Spleen (tissue), 11 donors: ENCODE data around the gene SLC39A8. TPM values are rescaled to one million over a fixed set of nuclear protein-coding genes. Genes with fewer than 3 reads are reported as not detected.

ENCODE experiments used
- DNase-seq: peaks from one replicate; pipeline ENCODE4 v3.0.0-alpha.2; 2020
- H3K27ac ChIP-seq, 8 donors: fragments of 200-600 bp; sonication (generic) in 7 of 8; 1 replicate in 4 of 8; 2 replicates in 4 of 8; pipeline versions ENCODE4 v1.5.0 to v1.8.0; 2016 to 2021; ENCODE audit warnings: inconsistent platforms in 4 of 8, mild to moderate bottlenecking in 4 of 8, moderate library complexity in 1 of 8
- H3K27me3 ChIP-seq, 7 donors: fragments of 200-600 bp; sonication (generic) in 6 of 7; replicated peaks in 1 of 7; 1 replicate in 4 of 7; 2 replicates in 3 of 7; pipeline versions ENCODE4 v1.5.0 to v1.8.0; 2016 to 2021; ENCODE audit warnings: inconsistent platforms in 3 of 7, mild to moderate bottlenecking in 1 of 7
- H3K36me3 ChIP-seq, 6 donors: fragments of 200-600 bp; sonication (generic) in 5 of 6; 1 replicate in 4 of 6; 2 replicates in 2 of 6; pipeline versions ENCODE4 v1.5.0 to v1.8.0; 2016 to 2021; ENCODE audit warnings: inconsistent platforms in 2 of 6
- H3K4me1 ChIP-seq, 6 donors: fragments of 200-600 bp; sonication (generic) in 5 of 6; 1 replicate in 3 of 6; 2 replicates in 3 of 6; pipeline versions ENCODE4 v1.5.0 to v1.8.0; 2016 to 2021; ENCODE audit warnings: inconsistent platforms in 3 of 6
- H3K4me3 ChIP-seq, 8 donors: fragments of 200-600 bp; sonication (generic) in 7 of 8; 1 replicate in 4 of 8; 2 replicates in 4 of 8; pipeline versions ENCODE4 v1.5.0 to v1.8.0; 2016 to 2021; ENCODE audit warnings: inconsistent platforms in 4 of 8, mild to moderate bottlenecking in 4 of 8, moderate library complexity in 2 of 8
- H3K9me3 ChIP-seq, 8 donors: fragments of 200-600 bp; sonication (generic) in 7 of 8; 1 replicate in 4 of 8; 2 replicates in 4 of 8; pipeline versions ENCODE4 v1.5.0 to v1.8.0; 2016 to 2021; ENCODE audit warnings: inconsistent platforms in 4 of 8
- CTCF ChIP-seq, 11 experiments: fragments of 200-600 bp in 7 of 11; fragments of 450-650 bp in 4 of 11; sonication (generic) in 4 of 11; IDR thresholded peaks in 8 of 11; conservative IDR thresholded peaks in 3 of 11; 1 replicate in 7 of 11; 2 replicates in 4 of 11; pipeline versions ENCODE4 v1.4.0 to v1.8.0; 2016 to 2021; ENCODE audit warnings: antibody characterized with exemption in 11 of 11, inconsistent platforms in 4 of 11, mild to moderate bottlenecking in 1 of 11
- POLR2A ChIP-seq, 3 donors: fragments of 450-650 bp; IDR thresholded peaks; one replicate each; pipeline ENCODE4 v1.5.1; 2017; ENCODE audit warnings: antibody characterized with exemption in 3 of 3, mild to moderate bottlenecking in 1 of 3
- POLR2AphosphoS5 ChIP-seq, 3 donors: sonication (generic); formaldehyde crosslinking; IDR thresholded peaks; one replicate each; pipeline ENCODE4 v1.5.1; 2017; ENCODE audit warnings: antibody characterized with exemption in 3 of 3
- WGBS, 5 donors: extraction: QIAGEN DNeasy Blood & Tissue Kit in 3 of 5; methylation state at CpG; one replicate each; pipeline versions ENCODE4 v1.1.5 to v1.1.7; 2013 to 2018; 5-methylcytosine and 5-hydroxymethylcytosine counted together
- intact Hi-C: fragments of 100-400 bp; cut with DNase I; formaldehyde crosslinking; loops from one replicate; pipeline ENCODE4 v1.15.0; 2023; ENCODE audit warnings: low total_unique reads
- polyA plus RNA-seq, 3 donors: library from polyadenylated mRNA; stranded (reverse); fragments of 200-250 nt; gene quantifications; one replicate each; pipeline ENCODE4 v1.2.1, GENCODE V29; 2013
- total RNA-seq, 7 donors: library from RNA; depleted of rRNA in 3 of 7; stranded (reverse); fragments of >200 nt in 3 of 7; fragmentation: NEBNext Ultra II Directional in 4 of 7; extraction: Animal tissue kit (Norgen Biotek cat#: 25700) in 4 of 7; gene quantifications; one replicate each; pipeline versions ENCODE4 v1.1.0 to v1.2.1, GENCODE V29; 2016 to 2021
- donor health status: healthy with polysubstance abuse.
- donor health status: DM: no; HTN: no; CAD: no; lungs with moderate emphysema.
- donor health status: DM: no; HTN: no; CAD: no.
- donor health status: Bipolar disorder and iron deficiency.
- donor health status: healthy.
- donor health status: DM: no; HTN: no; CAD: no.
- donor health status: DM: yes; HTN: yes; CAD: no.

The SLC39A8 gene
- total and polyA plus RNA-seq, 10 donors, result 4.5 to 21.7 (median 15.6) TPM

DNA sequence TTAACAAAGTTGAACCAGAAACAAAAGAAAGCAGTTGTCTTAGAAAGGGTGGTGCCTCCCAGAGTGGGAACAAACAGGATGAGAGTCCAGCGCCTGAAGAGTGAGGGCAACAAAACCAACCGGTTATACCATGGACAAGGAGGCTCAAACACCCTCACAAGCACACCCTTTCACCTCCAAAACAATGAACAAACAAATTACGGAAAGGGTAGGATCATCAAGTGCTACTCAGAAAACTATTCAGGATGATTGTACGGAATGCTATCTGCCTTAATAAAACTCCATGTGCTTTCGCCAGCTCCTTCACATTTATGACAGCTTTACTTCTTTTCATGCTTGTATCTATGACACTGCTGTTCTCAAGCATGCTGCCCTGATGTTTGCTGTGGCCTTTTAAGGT, 26.8 kb downstream of the SLC39A8 start:
- WGBS, 5 donors, result 84 to 96% (median 93%) methylated on average over 5 of the region's 5 CpGs
- Histone ChIP-seq H3K9me3 (peaks cover 0 to 3% (median 0%) of the 10 kb centered on the region in 8 donors), H3K27me3 (no peaks in the 10 kb centered on the region), H3K4me3 (no peak overlapping the region), H3K4me1 (peaks cover 0 to 12% (median 0%) of the 10 kb centered on the region in 6 donors), H3K36me3 (no peaks in the 10 kb centered on the region), H3K27ac (no peak overlapping the region)
- intact Hi-C loops, result no loop called here
- TF ChIP-seq POLR2AphosphoS5 (IDR thresholded peaks at IDR 0.05) (no peak), CTCF (IDR thresholded peaks at IDR 0.05 in 8 of 11, conservative IDR thresholded peaks at IDR 0.05 in 3 of 11) (no peak), POLR2A (IDR thresholded peaks at IDR 0.05) (no peak)
- DNase-seq, result no peak

DNA sequence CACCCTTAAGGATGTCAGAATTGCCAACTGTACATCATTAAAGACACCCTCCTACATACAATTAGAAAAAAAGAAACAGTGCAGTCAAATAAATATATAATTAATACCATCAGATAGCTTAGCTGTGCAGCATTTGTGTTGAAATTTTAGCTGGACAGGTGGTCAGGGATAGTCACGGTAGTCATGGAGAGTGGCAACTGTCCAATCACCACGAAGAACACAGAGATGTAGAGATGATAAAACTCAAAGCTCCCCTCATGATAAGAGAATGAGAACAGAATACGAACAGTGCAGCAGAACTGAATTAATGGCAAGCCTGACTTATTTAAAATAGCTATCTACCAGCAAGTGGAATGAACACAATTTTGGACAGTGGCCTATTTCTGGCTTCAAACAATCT, 27.2 kb downstream of the SLC39A8 start:
- Histone ChIP-seq H3K27ac (no peak overlapping the region), H3K9me3 (peaks cover 0 to 3% (median 0%) of the 10 kb centered on the region in 8 donors), H3K4me3 (no peak overlapping the region), H3K36me3 (no peaks in the 10 kb centered on the region), H3K27me3 (no peaks in the 10 kb centered on the region), H3K4me1 (peaks cover 0 to 12% (median 0%) of the 10 kb centered on the region in 6 donors)
- DNase-seq, result no peak
- WGBS, 5 donors, result 90 to 97% (median 93%) methylated on average over 3 of the region's 3 CpGs
- intact Hi-C loops, result no loop called here
- TF ChIP-seq POLR2A (IDR thresholded peaks at IDR 0.05), result no peak
- no peak for TF ChIP-seq CTCF (IDR thresholded peaks at IDR 0.05 in 8 of 11, conservative IDR thresholded peaks at IDR 0.05 in 3 of 11)
- no peak for TF ChIP-seq POLR2AphosphoS5 (IDR thresholded peaks at IDR 0.05)

GRCh38 chr4:102317459-102317858, 27.8 kb downstream of the SLC39A8 start:
- H3K27ac ChIP-seq, result no peak overlapping the region
- no peak overlapping the region for H3K4me3 ChIP-seq
- H3K36me3 ChIP-seq, result no peaks in the 10 kb centered on the region
- TF ChIP-seq POLR2AphosphoS5 (IDR thresholded peaks at IDR 0.05), result no peak
- H3K9me3 ChIP-seq, result peaks cover 0 to 3% (median 0%) of the 10 kb centered on the region in 8 donors
- DNase-seq, result no peak
- peaks cover 0 to 12% (median 0%) of the 10 kb centered on the region in 6 donors for H3K4me1 ChIP-seq
- WGBS, 5 donors, result 82 to 100% (median 92%) methylated on average over 1 of the region's 1 CpG
- no peaks in the 10 kb centered on the region for H3K27me3 ChIP-seq
- intact Hi-C loops, result no loop called here

DNA sequence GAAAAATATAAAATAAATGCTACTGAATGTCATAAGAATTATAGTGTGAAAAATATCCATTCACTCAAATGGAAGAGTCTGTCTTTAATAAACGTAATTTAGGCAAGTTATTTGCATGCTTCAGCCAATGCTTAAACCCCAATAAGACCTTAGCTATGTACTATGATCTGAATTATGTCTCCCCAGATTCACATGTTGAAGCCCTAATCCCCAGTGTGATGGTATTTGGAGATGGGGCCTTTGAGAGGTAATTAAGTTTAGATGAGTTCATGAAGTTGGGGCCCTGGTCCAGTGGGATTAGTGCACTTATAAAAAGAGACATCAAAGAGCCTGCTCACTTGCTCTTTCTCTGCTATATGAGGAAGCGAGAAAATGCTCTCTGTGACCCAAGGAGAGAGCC, 28.7 kb downstream of the SLC39A8 start:
- no peaks in the 10 kb centered on the region for H3K27me3 ChIP-seq
- peaks cover 0 to 3% (median 0%) of the 10 kb centered on the region in 8 donors for H3K9me3 ChIP-seq
- peaks cover 0 to 7% (median 0%) of the 10 kb centered on the region in 6 donors for H3K4me1 ChIP-seq
- TF ChIP-seq POLR2A (IDR thresholded peaks at IDR 0.05), result no peak
- no peak for TF ChIP-seq CTCF (IDR thresholded peaks at IDR 0.05 in 8 of 11, conservative IDR thresholded peaks at IDR 0.05 in 3 of 11)
- TF ChIP-seq POLR2AphosphoS5 (IDR thresholded peaks at IDR 0.05), result no peak
- intact Hi-C loops, result no loop called here
- WGBS, 5 donors, result 91 to 98% (median 96%) methylated on average over 2 of the region's 2 CpGs
- H3K27ac ChIP-seq, result no peak overlapping the region
- H3K4me3 ChIP-seq, result no peak overlapping the region
- DNase-seq, result no peak
- H3K36me3 ChIP-seq, result no peaks in the 10 kb centered on the region

DNA sequence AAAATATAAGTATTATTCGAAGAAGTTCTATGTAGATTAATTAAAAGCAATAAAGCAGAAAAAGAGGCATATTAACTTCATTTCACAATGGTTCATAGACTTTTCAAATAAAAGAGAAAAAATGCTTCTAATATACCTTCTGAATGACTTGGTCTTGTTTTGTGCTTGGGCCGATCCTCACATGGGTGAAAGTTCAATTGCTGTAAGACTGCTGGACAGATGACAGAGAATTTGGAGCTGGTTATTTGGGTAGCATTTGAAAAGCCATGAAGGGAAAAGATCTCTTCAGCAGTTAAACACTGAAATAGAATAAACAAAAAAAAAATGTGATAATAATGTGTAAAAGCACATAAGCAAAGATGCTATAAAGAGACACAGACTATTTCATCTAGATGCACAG, 29.8 kb downstream of the SLC39A8 start:
- intact Hi-C loops, result no loop called here

More for the DNA sequence above, 29.8 kb downstream of the SLC39A8 start:
- H3K36me3 ChIP-seq, result no peaks in the 10 kb centered on the region
- DNase-seq, result no peak
- H3K27me3 ChIP-seq, result no peaks in the 10 kb centered on the region
- H3K9me3 ChIP-seq, result peaks cover 0 to 3% (median 0%) of the 10 kb centered on the region in 8 donors
- no peak overlapping the region for H3K27ac ChIP-seq
- WGBS, 5 donors, result 84 to 94% (median 92%) methylated on average over 2 of the region's 2 CpGs
- TF ChIP-seq POLR2A (IDR thresholded peaks at IDR 0.05) (no peak), POLR2AphosphoS5 (IDR thresholded peaks at IDR 0.05) (no peak), CTCF (IDR thresholded peaks at IDR 0.05 in 8 of 11, conservative IDR thresholded peaks at IDR 0.05 in 3 of 11) (no peak)
- no peaks in the 10 kb centered on the region for H3K4me1 ChIP-seq
- no peak overlapping the region for H3K4me3 ChIP-seq
